Measurements from ENCODE around the gene RBM28.
"Not testable (repeated sequence)": the region's sequence is repeated elsewhere in the genome, so short reads cannot be mapped to it uniquely, and the experiment has no call there.

The RBM28 gene

GRCh38 chr7:128350708-128351295 is 7.1 kb upstream of the RBM28 start:
- DNase-seq (ENCODE audit: low read depth in 2 of 2) = no peak

- no peak for DNase-seq (ENCODE audit: low read depth in 2 of 2)
Measured at GRCh38 chr7:128349466-128349825, 5.7 kb upstream of the RBM28 start.

GRCh38 chr7:128347647-128348097 is 4.0 kb upstream of the RBM28 start:
- peak; percentile 30 to 49 for DNase-seq (ENCODE audit: low read depth in 2 of 2)

- DNase-seq (ENCODE audit: low read depth in 2 of 2) = no peak
Measured at GRCh38 chr7:128344431-128344774, 695 bp upstream of the RBM28 start.

- DNase-seq (ENCODE audit: low read depth in 2 of 2) = no peak
Measured at GRCh38 chr7:128341733-128342132, 2.0 kb downstream of the RBM28 start.

GRCh38 chr7:128335730-128336129 is 8.0 kb downstream of the RBM28 start:
- DNase-seq (ENCODE audit: low read depth in 2 of 2) = no peak

GRCh38 chr7:128324368-128324680 is 19.4 kb downstream of the RBM28 start:
- no peak for DNase-seq (ENCODE audit: low read depth in 2 of 2)

GRCh38 chr7:128323459-128324367 is 20.0 kb downstream of the RBM28 start:
- no peak for DNase-seq (ENCODE audit: low read depth in 2 of 2)

- no peak for DNase-seq (ENCODE audit: low read depth in 2 of 2)
Measured at GRCh38 chr7:128323040-128323439, 20.7 kb downstream of the RBM28 start.

- DNase-seq (ENCODE audit: low read depth in 2 of 2) = no peak
Measured at GRCh38 chr7:128322040-128322643, 21.6 kb downstream of the RBM28 start.

GRCh38 chr7:128321044-128321422 is 22.7 kb downstream of the RBM28 start:
- no peak for DNase-seq (ENCODE audit: low read depth in 2 of 2)

- DNase-seq (ENCODE audit: low read depth in 2 of 2) = no peak
Measured at GRCh38 chr7:128318691-128319090, 25.0 kb downstream of the RBM28 start.

- no peak for DNase-seq (ENCODE audit: low read depth in 2 of 2)
Measured at GRCh38 chr7:128311013-128311412, 32.7 kb downstream of the RBM28 start.

- DNase-seq (ENCODE audit: low read depth in 2 of 2) = no peak
Measured at GRCh38 chr7:128310499-128310898, 33.2 kb downstream of the RBM28 start.

- DNase-seq (ENCODE audit: low read depth in 2 of 2) = no peak
Measured at GRCh38 chr7:128309976-128310375, 33.7 kb downstream of the RBM28 start.

- DNase-seq (ENCODE audit: low read depth in 2 of 2) = no peak
Measured at GRCh38 chr7:128309124-128309523, 34.6 kb downstream of the RBM28 start.

- no peak for DNase-seq (ENCODE audit: low read depth in 2 of 2)
Measured at GRCh38 chr7:128307061-128307460, 36.6 kb downstream of the RBM28 start.

GRCh38 chr7:128304212-128304611 is 39.5 kb downstream of the RBM28 start:
- DNase-seq (ENCODE audit: low read depth in 2 of 2) = no peak

GRCh38 chr7:128303643-128304042 is 40.1 kb downstream of the RBM28 start:
- no peak for DNase-seq (ENCODE audit: low read depth in 2 of 2)

- DNase-seq (ENCODE audit: low read depth in 2 of 2) = no peak
Measured at GRCh38 chr7:128303133-128303532, 40.6 kb downstream of the RBM28 start.

GRCh38 chr7:128302139-128302538 is 41.6 kb downstream of the RBM28 start:
- DNase-seq (ENCODE audit: low read depth in 2 of 2) = no peak

GRCh38 chr7:128299109-128299607 is 44.5 kb downstream of the RBM28 start:
- DNase-seq (ENCODE audit: low read depth in 2 of 2) = no peak

- not testable (repeated sequence) for DNase-seq (ENCODE audit: low read depth in 2 of 2)
Measured at GRCh38 chr7:128298004-128298403, 45.7 kb downstream of the RBM28 start.
